BJ (cell line): Measurements from ENCODE around the gene CERS1. TPM values are rescaled to one million over a fixed set of nuclear protein-coding genes. Genes with fewer than 3 reads are reported as not detected.
A peak's percentile ranks its signal among the peaks of the same experiment; 100 is the strongest.

ENCODE experiments used
- CTCF ChIA-PET: fragments of 350-600 bp; formaldehyde crosslinking; extraction: SDS; loops from one replicate; lab custom pipeline; 2021; ENCODE audit warnings: antibody characterized with exemption, inconsistent platforms; lab: Yijun Ruan, JAX
- POLR2A ChIA-PET: fragments of 300-600 bp; sonication (Branson Sonifier 250); formaldehyde crosslinking; extraction: SDS; loops from one replicate; lab custom pipeline; 2021; ENCODE audit warnings: antibody characterized with exemption; lab: Charles Lee
- DNase-seq: peaks from one replicate; pipeline ENCODE4 v3.0.0-alpha.2; 2011; ENCODE audit warnings: low read depth
- H3K27me3 ChIP-seq: 2 replicates; pipeline ENCODE4 v1.6.0; 2011; ENCODE audit warnings: low read length; ENCODE audit not compliant: control insufficient read depth, insufficient read depth
- H3K36me3 ChIP-seq: 2 replicates; pipeline ENCODE4 v1.5.1; 2011; ENCODE audit warnings: low read length; ENCODE audit not compliant: control insufficient read depth, insufficient read depth
- H3K4me3 ChIP-seq: 2 replicates; pipeline ENCODE4 v1.5.1; 2011; ENCODE audit warnings: low read depth, mild to moderate bottlenecking, control low read depth, low read length
- CTCF ChIP-seq: IDR thresholded peaks from 2 replicates; pipeline ENCODE4 v1.5.1; 2011; ENCODE audit warnings: low read depth, mild to moderate bottlenecking, control low read depth, inconsistent platforms, low read length, moderate library complexity; ENCODE audit not compliant: insufficient read depth
- polyA plus RNA-seq: library from polyadenylated mRNA; depleted of rRNA; stranded (reverse); fragments of >200 nt; gene quantifications from 2 replicates; pipeline ENCODE4 v1.2.3, GENCODE V29; 2011

Gene CERS1
- polyA plus RNA-seq, 1 experiment: 0.83 TPM

DNA sequence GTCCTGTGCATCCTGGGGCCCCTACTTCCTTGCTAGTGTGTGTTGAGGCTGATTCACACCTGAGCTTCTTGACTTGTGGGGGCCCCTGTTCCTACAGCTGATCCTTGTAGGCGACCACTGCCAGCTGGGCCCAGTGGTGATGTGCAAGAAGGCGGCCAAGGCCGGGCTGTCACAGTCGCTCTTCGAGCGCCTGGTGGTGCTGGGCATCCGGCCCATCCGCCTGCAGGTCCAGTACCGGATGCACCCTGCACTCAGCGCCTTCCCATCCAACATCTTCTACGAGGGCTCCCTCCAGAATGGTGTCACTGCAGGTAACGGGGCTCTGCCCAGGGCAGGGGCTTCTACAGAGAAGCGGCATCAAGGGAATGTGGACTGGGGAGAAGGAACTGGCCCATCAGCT is 38.7 kb downstream of the CERS1 start:
- POLR2A ChIA-PET: no interaction called here
- no peak for DNase-seq
- TF ChIP-seq CTCF: no peak
- Histone ChIP-seq H3K4me3 (no peak overlapping the region), H3K36me3 (peaks cover 79% of the 10 kb centered on the region), H3K27me3 (no peaks in the 10 kb centered on the region)
- CTCF ChIA-PET: interaction anchor here (7.3 kb wide), 1 partner anchor 10 kb away, joined by 40 read pairs; no protein-coding TSS in a partner anchor

- POLR2A ChIA-PET: no interaction called here
- TF ChIP-seq CTCF: peak; percentile 55
- no peaks in the 10 kb centered on the region for H3K27me3 ChIP-seq
- no peak for DNase-seq
- CTCF ChIA-PET: interaction anchor here (0.8 to 7.3 kb wide), 3 partner anchors 9 to 38 kb away, joined by 3 to 40 read pairs (median 30); no protein-coding TSS in a partner anchor
- H3K4me3 ChIP-seq: no peak overlapping the region
- H3K36me3 ChIP-seq: peaks cover 79% of the 10 kb centered on the region
Measured at GRCh38 chr19:18856385-18857126, 39.4 kb downstream of the CERS1 start.

GRCh38 chr19:18855647-18856384 is 40.1 kb downstream of the CERS1 start:
- CTCF ChIA-PET: interaction anchor here (0.7 to 7.3 kb wide), 5 partner anchors 8 to 279 kb away, joined by 3 to 40 read pairs (median 3); no protein-coding TSS in a partner anchor
- Histone ChIP-seq H3K36me3 (peaks cover 78% of the 10 kb centered on the region), H3K4me3 (no peak overlapping the region), H3K27me3 (no peaks in the 10 kb centered on the region)
- POLR2A ChIA-PET: no interaction called here
- DNase-seq: no peak
- TF ChIP-seq CTCF: no peak

- ChIA-PET CTCF (interaction anchor here (1.4 to 7.3 kb wide), 3 partner anchors 7 to 261 kb away, joined by 3 to 40 read pairs (median 30); no protein-coding TSS in a partner anchor), POLR2A (interaction anchor here (0.6 kb wide), 1 partner anchor 11 kb away, joined by 7 read pairs; no protein-coding TSS in a partner anchor)
- DNase-seq: no peak
- Histone ChIP-seq H3K4me3 (no peak overlapping the region), H3K27me3 (no peaks in the 10 kb centered on the region), H3K36me3 (peaks cover 77% of the 10 kb centered on the region)
- TF ChIP-seq CTCF: no peak
Measured at GRCh38 chr19:18854982-18855381, 41.0 kb downstream of the CERS1 start.
